ENCODE results near the gene ZNF716.
"Not testable (repeated sequence)": the region's sequence is repeated elsewhere in the genome, so short reads cannot be mapped to it uniquely, and the experiment has no call there.

Gene ZNF716

GRCh38 chr7:57449904-57450303, at the start of gene ZNF716:
TSS of gene ZNF716 (plus strand) at chr7:57450177. CDS start at chr7:57450289, 112 bp downstream.
- no peak for DNase-seq

GRCh38 chr7:57400531-57401155, 49.3 kb upstream of the ZNF716 start:
- DNase-seq: no peak

GRCh38 chr7:57403051-57403450, 46.9 kb upstream of the ZNF716 start:
- not testable (repeated sequence) for DNase-seq

- DNase-seq: no peak
These were observed 46.2 kb upstream of the ZNF716 start for GRCh38 chr7:57403601-57404342.

- no peak for DNase-seq
These were observed 45.5 kb upstream of the ZNF716 start for GRCh38 chr7:57404343-57404966.

GRCh38 chr7:57404967-57405421, 45.0 kb upstream of the ZNF716 start:
- no peak for DNase-seq

GRCh38 chr7:57407125-57407524, 42.9 kb upstream of the ZNF716 start:
- no peak for DNase-seq

- DNase-seq: no peak
These were observed 37.8 kb upstream of the ZNF716 start for GRCh38 chr7:57412168-57412567.

GRCh38 chr7:57412618-57413017, 37.4 kb upstream of the ZNF716 start:
- no peak for DNase-seq

GRCh38 chr7:57413529-57414398, 36.2 kb upstream of the ZNF716 start:
- DNase-seq: no peak

GRCh38 chr7:57414415-57414814, 35.6 kb upstream of the ZNF716 start:
- DNase-seq: no peak

GRCh38 chr7:57414852-57415251, 35.1 kb upstream of the ZNF716 start:
- DNase-seq: no peak

- DNase-seq: no peak
These were observed 34.7 kb upstream of the ZNF716 start for GRCh38 chr7:57415326-57415725.

GRCh38 chr7:57415730-57416129, 34.2 kb upstream of the ZNF716 start:
- DNase-seq: no peak

GRCh38 chr7:57416601-57417358, 33.2 kb upstream of the ZNF716 start:
- no peak for DNase-seq

GRCh38 chr7:57417736-57418135, 32.2 kb upstream of the ZNF716 start:
- no peak for DNase-seq

GRCh38 chr7:57423768-57424167, 26.2 kb upstream of the ZNF716 start:
- DNase-seq: no peak

- no peak for DNase-seq
These were observed 25.3 kb upstream of the ZNF716 start for GRCh38 chr7:57424515-57425238.

GRCh38 chr7:57425239-57425944, 24.6 kb upstream of the ZNF716 start:
- DNase-seq: no peak

- DNase-seq: no peak
These were observed 23.9 kb upstream of the ZNF716 start for GRCh38 chr7:57425969-57426628.

All from hematopoietic multipotent progenitor cell treated with erythropoietin and hydrocortisone succinate and interleukin-3 and kit ligand, for 6 days (in vitro differentiated cells).